MV-4-11 (cell line): ENCODE results near the gene TRAPPC11.
A peak's percentile ranks its signal among the peaks of the same experiment; 100 is the strongest.

Experiments
- DNase-seq: peaks from one replicate; lab custom pipeline; 2025; lab: John Stamatoyannopoulos, UW

Gene TRAPPC11

DNA sequence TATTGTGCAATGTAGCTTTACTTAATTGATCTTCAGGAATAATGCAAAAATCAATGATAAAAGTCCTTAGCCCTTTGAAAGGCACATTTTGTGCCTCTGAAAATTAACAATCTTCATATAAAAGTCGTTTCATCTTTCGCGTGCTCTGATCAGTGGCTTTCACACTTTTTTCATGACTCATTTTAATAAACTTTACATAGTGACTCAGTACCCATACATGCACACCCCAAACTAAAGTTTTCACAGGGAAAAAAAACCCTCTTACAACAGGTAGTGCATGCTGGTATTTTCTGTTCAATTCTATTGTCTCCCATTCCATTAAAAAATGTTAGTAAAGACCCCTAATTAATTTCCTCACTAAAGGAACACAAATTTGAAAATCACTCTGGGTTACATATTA lies 21.6 kb upstream of the TRAPPC11 start:
- DNase-seq, result no peak

GRCh38 chr4:183638436-183638835 lies 20.7 kb upstream of the TRAPPC11 start:
- no peak for DNase-seq

GRCh38 chr4:183639291-183639690 lies 19.8 kb upstream of the TRAPPC11 start:
- DNase-seq, result no peak

- DNase-seq, result no peak
Measured at GRCh38 chr4:183645326-183645725, 13.8 kb upstream of the TRAPPC11 start.

DNA sequence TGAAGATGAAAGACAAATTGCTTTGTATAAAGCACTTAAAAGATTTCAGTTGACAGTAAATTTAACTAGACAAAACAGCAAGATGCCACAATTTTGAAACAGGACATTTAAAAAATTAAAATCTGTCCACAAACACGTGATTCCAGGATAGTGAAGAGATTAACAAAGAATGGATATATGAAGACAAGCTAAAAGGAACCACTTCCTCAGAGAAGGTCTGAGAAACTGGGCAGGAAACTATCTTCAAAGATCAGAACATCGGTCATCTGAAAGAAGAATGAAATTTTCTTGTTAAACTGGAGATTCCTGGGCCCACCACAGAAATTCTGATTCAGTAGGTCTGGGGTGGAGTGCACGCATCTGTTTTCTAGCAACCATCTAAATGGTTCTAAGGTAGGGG lies 1.5 kb upstream of the TRAPPC11 start:
- DNase-seq, result no peak

DNA sequence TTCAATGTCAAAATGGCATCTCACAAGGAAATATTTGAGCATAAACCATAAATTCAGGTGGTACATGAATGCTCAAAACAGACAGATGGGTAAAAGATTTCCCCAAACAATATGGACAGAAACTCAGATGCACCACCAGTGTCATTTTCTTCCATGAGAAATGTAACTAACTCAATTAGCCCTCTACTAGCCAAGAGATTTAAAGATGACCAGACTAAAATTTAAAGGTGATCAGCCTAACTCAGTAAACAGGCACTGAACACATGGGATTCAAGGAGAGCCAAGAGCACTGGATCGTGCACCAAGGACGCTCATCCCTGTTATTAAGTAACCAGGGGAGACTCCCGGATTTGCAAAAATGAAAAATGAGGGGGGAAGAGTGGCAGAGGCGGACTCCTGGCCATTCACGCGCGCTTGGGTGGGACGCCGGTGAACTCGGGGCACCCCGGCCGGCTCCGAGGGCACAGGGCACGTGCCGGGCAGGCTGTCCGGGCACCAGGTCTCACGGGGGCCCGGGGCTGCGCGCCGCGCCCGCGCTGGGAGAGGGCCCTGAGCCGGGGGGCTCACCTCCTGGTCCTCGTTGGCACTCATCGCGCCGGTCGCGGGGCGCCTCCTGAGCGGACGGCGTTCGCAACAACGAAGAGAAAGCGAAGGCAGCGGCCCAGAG lies 598 bp upstream of the TRAPPC11 start:
- no peak for DNase-seq

- DNase-seq, result no peak
Measured at GRCh38 chr4:183659872-183660242, 764 bp downstream of the TRAPPC11 start.

DNA sequence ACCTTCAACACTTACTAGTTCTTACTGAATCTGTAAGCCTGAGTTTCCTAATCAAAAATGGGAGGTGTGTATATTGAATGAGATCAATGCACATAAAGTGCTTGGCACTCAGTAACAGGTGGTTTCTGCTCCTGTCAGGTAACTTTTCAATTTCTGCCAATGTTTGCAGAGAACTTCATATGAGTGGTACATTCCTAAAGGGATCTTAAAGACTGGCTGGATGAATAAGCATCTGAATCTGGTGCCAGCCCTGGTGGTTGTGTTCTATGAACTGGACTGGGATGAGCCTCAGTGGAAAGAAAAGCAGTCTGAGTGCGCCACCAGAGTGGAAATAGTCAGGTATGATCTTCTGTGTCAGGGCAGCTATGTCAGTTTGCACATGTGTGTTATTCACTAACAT lies 7.0 kb downstream of the TRAPPC11 start:
- DNase-seq, result no peak

- no peak for DNase-seq
Measured at GRCh38 chr4:183670251-183670650, 11.2 kb downstream of the TRAPPC11 start.

DNA sequence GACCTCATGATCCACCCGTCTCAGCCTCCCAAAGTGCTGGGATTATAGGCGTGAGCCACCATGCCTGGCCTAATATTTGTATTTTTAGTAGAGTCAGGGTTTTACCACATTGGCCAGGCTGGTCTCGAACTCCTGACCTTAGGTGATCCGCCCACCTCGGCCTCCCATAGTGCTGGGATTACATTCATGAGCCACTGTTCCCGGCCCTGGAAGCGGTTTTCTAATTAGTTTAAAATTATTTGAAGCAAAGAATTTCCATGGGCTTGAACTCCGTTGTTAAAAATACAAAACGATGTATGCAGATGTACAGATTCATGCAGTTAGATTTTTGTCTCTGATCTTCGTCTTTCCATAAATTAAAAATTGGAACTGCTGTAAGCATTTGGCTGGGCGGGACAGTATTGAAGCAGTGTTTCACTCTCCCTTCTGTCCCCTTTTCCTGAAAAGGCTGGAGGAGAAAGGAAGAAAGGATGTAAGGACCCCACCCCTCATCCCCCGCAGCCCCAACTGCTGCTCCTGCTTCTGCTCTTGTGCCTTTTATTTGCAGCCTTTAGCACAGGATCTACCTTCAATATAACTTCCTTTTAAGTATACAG lies 12.0 kb downstream of the TRAPPC11 start:
- DNase-seq, result no peak

- peak; percentile 84 for DNase-seq
Measured at GRCh38 chr4:183674153-183674552, 15.1 kb downstream of the TRAPPC11 start.

GRCh38 chr4:183675625-183676024 lies 16.5 kb downstream of the TRAPPC11 start:
- no peak for DNase-seq

DNA sequence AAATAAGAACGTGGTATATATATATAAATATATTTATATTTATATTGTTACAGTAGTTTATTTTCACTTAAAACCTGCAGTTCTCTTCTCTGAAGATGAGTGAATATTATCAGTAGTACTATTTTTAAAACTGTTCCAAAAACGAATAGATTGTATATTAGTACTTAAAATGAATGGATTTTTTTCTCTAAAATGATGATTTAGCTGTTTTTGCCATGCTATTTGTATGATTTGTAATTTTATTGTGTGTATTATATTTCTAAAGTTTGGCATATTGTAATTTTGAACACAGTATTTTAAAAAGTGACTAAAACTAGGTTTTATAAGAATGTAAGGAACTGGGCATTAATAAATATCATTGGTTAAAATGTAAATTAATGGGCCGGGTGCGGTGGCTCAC lies 22.0 kb downstream of the TRAPPC11 start:
- DNase-seq, result no peak

GRCh38 chr4:183686461-183686860 lies 27.4 kb downstream of the TRAPPC11 start:
- DNase-seq, result no peak

- no peak for DNase-seq
Measured at GRCh38 chr4:183688216-183688615, 29.1 kb downstream of the TRAPPC11 start.

- DNase-seq, result no peak
Measured at GRCh38 chr4:183691006-183691405, 31.9 kb downstream of the TRAPPC11 start.

DNA sequence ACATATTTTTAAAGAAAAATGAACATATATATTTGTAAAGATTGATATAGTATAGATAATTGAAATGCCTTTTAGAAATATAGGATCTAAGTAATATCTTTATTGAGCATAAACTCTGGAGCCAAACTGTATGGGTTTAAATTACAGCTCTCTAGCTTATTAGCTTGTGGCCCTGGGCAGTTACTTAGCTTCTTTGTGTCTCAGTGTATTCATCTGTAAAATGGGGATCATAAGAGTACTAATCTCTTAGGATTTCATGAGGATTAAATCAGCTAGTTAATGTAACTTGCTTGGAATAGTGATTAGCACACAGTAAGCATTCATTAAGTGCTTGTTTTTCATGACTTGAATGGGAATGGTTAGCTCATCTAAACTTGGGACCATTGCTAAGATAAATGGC lies 32.8 kb downstream of the TRAPPC11 start:
- DNase-seq, result no peak

DNA sequence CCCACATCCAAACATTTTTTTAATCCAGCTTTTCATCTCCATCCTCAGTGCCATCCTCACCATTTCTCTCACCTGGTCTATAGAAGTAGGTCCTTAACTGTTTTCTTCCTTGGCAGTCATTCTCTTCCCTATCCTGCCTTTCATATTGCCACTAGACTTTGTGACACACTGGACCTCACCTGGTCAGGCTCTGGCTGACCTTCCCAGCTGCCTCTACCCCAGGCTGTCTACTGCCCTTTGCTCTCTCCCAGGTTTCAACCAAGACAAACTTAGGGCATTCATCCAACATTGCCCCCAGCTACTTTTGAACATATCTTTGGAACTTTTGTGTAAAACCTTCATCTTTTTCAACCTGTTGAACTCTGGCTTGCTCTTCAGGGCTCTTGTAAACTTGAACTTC lies 39.8 kb downstream of the TRAPPC11 start:
- DNase-seq, result no peak

DNA sequence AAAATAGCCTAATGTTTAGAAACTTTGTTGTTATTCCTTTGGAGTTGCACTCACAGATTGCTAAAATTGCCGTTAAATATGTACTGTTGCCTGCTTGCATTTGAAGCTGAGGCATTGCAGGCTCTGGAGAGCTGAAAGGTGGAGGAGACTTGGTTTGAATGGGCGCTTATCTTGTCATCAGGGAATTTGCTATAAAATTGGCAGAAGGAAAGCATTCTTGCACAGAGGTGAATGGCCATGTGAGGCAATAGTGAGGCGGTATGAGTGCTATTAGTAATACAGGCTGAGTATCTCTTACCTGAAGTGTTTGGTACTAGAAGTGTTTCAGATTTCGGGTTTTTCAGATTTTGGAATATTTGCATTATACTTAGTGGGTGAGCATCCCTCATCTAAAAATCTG lies 41.3 kb downstream of the TRAPPC11 start:
- DNase-seq, result no peak

- DNase-seq, result no peak
Measured at GRCh38 chr4:183702492-183702891, 43.4 kb downstream of the TRAPPC11 start.

- no peak for DNase-seq
Measured at GRCh38 chr4:183714626-183715025, 55.5 kb downstream of the TRAPPC11 start.

- DNase-seq, result no peak
Measured at GRCh38 chr4:183716302-183716701, 57.2 kb downstream of the TRAPPC11 start.

- no peak for DNase-seq
Measured at GRCh38 chr4:183718876-183719275, 59.8 kb downstream of the TRAPPC11 start.
